Hippocampal formation (tissue), 2 donors: ENCODE results near the gene HOGA1.
"Not testable (repeated sequence)": the region's sequence is repeated elsewhere in the genome, so short reads cannot be mapped to it uniquely, and the experiment has no call there.

ENCODE experiments used
- DNase-seq, 2 donors: peaks; one replicate each; lab custom pipeline; 2025; lab: John Stamatoyannopoulos, UW

HOGA1 gene

DNA sequence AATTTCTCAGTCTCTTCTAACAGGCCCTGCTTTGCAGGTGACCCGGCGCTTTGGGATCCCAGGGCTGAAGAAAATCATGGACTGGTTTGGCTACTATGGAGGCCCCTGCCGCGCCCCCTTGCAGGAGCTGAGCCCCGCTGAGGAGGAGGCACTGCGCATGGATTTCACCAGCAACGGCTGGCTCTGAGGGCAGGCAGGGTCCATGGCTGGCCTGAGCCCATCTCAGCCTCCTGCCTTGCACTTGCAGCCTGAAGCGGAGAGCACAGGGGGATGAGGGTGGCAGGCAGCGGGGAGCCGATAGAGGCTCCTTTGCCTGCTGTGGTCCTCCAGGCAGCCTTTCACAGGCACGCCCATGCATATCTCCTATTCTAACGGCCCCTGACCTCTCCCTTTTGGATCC, 27.3 kb downstream of the HOGA1 start:
- no peak for DNase-seq

DNA sequence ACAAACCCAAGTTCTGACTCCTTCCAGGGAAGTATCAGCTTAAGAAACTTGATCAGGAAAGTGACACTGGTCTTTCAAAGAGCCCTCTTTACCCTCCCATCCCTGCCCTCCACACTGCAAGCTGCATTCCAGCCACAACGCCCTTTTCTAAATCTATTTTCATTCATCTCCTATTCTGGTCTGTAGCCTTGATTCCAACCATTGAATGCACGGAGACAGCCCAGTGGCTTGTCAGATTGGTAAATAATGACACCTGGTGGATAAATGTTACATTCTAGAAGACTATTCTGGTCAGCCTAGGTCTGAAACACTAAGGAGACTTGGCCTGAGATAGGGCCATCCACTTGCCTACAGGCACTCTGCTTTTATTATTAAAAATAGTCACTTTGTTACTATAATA, 28.2 kb downstream of the HOGA1 start:
- peak in 1 of 2 donors; percentile 11 for DNase-seq

DNA sequence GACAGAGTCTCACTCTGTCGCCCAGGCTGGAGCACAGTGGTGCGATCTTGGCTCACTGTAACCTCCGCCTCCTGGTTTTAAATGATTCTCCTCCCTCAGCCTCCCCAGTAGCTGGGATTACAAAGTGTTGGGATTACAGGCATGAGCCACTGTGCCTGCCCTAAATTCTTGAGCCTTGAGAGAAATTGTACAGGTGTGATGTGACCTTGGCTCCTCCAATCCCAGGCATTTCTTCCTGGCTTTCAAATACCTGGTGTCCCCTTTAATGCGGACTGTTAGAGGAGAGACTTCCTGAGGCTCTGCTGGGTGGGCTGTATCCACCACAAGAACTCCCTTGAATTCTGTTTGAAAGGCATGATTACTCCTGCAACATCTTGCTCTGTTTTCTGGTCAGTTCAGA, 34.1 kb downstream of the HOGA1 start:
- no peak for DNase-seq

DNA sequence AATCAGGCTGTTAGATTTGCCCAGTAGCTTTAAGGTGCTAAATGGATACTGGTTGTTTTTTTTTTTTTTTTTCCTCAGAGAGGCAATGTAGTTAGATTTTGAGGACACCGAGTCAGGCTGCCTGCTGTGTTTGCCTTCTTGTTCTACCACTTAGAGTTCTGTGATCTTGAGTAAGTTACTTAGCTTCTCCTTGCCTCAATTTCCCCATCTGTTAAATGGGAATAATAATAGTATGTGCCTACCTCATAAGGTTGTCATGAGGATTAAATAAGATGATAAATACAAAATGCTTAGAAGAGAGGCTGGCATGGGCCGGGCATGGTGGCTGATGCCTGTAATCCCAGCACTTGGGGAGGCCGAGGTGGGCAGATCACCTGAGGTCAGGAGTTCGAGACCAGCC, 34.5 kb downstream of the HOGA1 start:
- DNase-seq = no peak

DNA sequence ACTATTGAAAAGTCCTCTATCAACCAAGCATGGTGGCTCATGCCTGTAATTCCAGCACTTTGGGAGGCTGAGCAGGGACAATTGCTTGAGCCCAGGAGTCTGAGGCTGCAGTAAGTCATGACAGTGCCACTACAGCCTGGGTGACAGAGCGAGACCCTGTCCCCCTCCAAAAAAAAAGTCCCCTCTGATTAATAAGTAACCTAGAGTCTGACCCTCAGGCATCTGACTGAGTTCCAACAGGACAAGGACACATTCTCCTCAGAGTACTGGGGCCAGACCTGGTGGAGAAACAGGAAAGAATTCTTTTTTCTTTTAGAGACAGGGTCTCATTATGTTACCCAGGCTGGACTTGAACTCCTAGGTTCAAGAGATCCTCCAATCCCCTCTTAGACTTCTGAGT, 39.1 kb downstream of the HOGA1 start:
- no peak for DNase-seq

DNA sequence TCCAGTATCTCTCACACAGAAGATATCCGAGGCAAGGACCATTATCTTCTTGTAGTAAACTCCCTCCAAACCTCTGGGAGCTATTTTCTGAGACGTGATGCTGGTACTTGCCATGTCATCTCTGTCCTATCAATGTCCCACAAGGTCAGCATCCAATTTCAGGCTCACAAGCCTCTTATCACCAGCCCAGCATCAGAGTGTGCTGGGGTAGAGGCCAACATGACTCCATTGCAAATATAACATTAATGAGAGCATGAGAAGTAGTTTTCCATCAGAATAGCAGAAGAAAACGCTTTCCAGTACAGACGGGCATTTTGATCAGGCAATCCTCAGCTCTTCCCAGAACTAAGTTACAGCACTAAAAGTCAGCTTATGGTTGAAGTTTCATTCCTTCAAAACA, 43.5 kb downstream of the HOGA1 start:
- no peak for DNase-seq

DNA sequence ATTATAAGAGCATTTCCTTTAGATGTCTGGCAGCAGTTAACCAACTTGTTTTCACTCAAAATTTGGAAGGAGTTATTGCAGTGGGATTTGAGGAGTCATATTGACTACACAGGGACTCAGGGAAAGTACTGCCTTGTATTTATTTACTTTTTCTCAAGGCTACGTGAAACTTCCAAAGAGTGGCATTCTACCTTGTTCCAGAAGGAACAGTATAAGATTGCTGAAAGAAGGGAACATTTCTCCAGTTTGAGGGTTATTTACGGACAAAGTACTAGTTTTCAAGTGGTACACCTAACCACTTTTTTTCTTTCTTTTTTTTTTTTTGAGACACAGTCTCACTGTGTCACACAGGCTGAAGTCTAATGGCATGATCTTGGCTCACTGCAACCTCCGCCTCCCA, 44.0 kb downstream of the HOGA1 start:
- DNase-seq = no peak

DNA sequence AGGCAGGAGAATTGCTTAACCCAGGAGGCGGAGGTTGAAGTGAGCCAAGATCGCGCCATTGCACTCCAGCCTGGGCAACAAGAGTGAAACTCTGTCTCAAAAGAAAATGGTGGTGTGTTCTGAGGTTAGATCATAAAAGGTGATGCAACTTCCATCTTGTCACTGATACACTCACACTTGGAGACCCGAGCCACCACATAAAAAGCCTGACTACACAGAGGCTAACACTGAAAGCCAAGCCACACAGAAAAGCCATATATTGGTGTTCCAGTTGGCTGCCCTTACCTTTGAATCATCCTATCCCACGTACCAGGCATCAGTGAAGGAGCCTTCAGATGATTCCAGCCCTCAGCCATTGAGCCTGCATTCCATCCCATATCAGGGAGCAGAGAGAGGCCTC, 45.1 kb downstream of the HOGA1 start:
- no peak for DNase-seq

DNA sequence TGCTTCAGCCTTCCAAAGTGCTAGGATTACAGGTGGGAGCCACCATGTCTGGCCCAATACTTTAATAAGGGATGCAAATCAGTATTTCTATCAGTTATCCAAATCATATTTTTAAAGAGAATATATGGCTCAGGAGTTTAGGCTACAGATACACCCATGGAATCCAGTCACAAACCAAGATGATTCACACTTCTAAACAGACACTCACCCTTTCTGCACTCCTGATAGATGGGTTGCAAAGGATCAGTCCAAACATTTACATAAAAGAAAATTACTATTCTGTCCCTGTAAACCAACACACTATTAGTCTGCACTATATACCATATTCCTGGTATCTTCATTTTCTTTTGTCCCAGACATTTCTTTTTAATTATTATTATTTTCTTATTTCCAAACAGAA, 46.9 kb downstream of the HOGA1 start:
- DNase-seq = no peak

DNA sequence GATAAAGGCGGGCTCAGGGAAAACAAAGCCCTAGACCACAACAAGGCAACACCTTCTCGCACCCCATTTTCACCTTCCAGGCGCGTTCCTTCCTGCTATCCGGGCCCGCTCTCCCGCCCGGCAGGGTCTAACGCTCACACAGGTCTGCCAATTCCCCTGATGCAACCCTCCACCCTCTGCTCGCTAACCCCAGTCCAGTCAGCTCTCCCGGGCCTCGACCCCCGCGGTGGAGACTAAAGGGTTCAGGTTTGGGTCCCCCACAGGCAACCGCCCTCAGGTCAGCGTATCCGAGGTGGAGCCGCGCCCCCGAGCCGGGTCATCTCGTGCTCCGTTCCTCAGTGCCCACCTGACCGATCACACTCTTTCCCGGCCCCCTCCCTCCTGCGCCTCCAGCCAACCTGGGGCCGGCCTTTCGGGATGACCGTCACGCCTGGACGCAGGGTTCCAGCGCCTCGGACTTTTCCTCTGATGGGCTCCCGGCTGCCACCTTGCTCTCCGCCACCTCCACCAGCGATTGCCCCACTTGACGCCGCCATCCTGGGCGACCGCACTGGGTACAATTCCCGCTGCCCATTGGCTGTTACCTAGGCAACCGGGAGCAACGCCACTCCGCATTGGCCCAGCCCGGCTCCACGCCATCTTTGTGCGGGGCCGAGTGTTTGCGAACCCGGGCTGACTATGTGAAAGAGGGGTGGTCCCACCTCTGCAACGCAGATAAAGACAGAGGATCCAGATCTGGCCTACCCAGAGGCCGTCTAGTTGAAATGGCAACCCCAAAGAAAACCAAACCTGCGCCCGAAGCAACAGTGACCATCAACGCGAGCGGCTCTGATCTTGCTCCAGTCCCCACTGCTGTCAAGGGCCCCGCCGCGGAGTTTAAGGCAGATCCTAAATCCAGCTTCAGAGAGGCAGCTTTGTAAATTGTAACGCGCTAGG, 49.0 kb downstream of the HOGA1 start, which contains the start of gene MORN4:
TSS of gene MORN4 (minus strand) at position 552 of the 936 bp plus-strand sequence. CDS start 13,847 bp downstream, outside the sequence.
- peak; percentile 89 to 93 for DNase-seq

DNA sequence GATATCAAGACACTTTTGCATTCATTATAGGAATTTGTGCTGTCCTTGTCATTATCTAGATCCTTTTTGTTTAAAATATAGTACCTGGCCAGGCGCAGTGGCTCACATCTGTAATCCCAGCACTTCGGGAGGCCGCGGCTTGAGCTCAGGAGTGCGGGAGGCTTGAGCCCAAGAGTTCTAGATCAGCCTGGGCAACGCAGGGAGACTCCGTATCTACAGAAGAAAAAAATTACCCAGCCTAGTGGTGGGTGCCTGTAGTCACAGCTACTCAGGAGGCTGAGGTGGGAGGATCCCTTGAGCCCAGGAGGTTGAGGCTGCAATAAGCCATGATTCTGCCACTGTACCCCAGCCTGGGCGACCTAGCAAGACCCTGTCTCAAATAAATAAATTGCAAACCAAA, 49.7 kb downstream of the HOGA1 start:
- no peak for DNase-seq

DNA sequence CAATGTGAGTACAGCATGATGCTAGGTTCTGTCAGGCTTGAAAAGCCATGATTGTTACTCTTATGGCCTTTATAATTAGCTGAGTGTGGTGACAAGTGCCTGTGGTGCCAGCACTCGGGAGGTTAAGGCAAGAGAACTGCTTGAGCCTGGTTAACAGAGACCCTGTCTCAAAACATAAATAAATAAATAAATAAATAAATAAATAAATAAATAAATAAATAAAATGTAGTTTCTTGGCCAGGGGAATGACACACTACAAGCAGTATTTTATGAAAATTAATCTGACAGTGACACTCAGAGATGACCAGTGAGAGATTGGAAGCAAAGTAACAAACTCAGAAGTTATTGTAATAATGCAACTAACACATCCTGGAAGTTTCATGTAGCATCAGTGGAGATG, 51.4 kb downstream of the HOGA1 start:
- no peak for DNase-seq

DNA sequence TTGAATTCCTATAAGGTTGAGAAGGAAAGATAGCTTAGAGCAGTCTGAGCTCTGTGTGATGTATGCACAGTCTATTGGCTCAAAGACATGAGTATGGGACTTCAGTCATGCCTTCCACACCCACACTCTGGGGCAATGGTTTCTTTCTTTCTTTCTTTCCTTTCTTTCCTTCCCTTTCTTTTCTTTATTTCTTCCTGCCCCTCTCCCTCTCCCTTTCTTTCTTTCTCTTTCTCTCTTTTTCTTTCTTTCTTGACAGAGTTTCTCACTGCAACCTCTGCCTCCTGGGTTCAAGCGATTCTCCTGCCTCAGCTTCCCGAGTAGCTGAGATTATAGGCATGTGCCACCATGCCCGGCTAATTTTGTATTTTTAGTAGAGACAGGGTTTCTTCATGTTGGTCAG, 54.9 kb downstream of the HOGA1 start:
- not testable (repeated sequence) for DNase-seq

DNA sequence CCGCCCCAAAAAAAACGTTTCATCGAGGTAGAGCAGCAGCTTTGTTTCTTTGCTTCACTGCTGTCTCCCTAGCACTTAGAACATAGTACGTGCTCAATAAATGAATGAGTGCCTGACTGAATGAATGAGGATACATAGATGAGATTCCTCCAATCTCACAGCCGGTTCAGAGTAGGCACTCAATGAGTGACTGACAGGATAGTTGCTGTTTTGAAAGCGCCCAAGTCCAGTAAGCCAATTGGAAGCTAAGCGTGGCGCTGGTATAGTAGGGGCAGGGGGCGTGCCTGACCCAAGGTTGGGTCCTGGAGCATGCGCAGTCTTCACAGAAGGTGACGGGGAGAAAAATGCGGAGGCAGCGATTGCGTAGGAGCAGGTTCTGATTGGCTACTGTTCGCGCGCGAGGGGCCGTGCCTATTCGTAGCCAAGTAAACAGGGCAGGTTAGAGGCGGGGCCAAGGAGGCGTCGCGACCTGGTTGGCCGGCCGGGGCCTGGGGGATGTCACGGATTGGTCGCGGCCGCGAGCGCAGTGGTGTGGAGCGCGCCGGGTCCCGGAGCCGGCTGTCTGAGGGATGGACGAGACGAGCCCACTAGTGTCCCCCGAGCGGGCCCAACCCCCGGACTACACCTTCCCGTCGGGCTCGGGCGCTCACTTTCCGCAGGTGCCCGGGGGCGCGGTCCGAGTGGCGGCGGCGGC, 56.1 kb downstream of the HOGA1 start, which contains the start of gene PI4K2A:
TSS of gene PI4K2A (plus strand) at position 498 of the 694 bp plus-strand sequence. CDS start at position 570, 72 bp downstream.
- DNase-seq = peak; percentile 96 to 98

DNA sequence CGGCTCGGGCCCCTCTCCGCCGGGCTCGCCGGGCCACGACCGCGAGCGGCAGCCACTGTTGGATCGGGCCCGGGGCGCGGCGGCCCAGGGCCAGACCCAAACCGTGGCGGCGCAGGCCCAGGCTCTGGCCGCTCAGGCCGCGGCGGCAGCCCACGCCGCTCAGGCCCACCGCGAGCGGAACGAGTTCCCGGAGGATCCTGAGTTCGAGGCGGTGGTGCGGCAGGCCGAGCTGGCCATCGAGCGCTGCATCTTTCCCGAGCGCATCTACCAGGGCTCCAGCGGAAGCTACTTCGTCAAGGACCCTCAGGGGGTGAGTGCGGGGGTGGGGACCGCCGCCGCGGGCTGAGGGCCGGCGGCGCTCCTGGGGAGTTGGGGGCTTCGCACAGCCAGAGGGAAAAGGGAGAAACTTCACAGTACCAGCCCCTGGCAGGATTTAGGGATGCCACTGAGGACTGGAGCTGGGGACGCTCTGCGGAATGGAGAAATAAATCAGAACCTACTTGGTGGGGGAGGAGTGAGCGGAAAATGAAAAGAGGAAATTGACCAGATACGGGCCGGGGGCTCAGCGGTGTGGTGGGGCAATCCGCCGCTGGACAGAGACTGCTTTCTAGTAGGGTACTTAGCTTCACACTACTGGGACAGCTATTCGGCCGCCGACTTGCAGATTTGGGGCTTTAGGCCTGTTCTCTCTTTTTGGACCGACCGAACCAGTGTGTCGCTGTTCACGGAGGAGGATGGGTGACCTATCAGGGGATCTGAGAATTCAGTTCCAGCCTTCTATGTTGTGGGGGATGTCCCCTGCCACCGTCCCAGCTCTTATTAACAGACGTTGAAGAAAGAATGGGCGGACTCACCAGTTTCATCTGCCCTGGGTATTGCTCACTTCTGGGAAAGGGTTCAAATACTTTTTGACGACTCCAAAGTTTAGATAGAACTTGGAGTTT, 57.0 kb downstream of the HOGA1 start:
- no peak for DNase-seq

DNA sequence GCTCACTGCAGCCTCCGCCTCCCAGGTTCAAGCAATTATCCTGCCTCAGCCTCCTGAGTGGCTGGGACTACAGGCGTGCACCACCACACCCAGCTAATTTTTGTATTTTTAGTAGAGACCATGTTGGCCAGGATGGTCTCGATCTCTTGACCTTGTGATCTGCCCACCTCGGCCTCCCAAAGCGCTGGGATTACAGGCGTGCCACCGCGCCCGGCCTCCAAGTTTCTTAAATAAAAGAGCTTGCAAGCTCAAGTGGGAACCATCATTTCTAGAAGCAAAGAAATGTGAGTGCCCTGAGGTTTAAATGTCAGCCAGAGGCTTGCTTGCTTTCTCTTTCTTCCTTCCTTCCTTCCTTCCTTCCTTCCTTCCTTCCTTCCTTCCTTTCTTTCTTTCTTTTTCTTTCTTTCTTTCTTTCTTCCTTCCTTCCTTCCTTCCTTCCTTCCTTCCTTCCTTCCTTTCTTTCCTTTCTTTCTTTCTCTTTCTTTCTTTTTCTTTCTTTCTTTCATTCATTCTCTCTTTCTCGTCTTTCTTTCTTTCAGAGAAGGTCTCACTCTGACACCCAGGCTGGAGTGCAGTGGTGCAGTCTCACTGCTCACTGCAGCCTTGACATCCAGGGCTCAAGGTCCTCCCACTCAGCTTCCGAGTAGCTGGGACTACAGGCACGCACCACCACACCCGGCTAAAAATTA, 58.4 kb downstream of the HOGA1 start:
- not testable (repeated sequence) for DNase-seq

DNA sequence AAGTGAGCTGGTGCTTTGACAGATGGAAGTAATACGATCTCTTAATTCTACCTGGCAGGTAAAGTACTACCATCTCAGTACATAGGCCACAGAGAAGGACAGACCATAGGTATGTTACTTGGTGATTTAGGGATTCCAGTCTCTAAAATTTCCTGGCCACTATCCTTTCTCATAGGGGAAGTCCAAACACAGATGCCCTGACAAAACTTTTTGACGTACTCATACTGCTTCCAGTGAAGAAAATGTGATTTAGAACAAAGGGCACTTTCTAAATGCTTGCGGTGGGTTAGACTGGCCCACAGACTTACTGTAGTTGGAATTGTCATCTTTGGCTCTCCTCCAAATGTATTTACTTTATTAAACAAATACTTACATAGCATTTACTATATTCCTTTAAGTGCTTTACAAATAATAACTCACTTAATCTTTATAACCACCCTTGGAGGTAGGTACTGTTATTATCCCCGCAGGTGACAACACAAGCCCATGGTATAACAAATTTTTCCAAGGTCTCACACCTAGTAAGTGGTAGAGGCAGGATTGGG, 59.3 kb downstream of the HOGA1 start:
- no peak for DNase-seq

DNA sequence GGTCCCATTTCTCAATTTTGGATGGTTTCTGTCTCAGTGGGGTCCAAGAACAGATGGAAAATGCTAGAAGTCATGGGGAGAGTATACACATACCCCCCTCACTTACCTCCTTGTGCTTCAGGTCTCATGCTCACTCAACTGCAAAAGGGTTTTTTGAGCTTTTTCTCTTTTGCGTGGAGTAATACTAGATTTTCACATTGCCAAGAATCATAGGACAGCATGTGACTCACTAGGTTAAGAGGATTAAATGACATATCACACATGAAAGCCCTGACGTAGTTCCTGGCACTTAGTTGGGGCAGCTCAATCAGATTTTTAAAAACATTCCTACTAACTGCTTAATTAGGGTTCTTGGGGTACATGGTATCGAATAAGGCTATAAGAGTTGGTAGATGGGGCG, 60.7 kb downstream of the HOGA1 start:
- no peak for DNase-seq

DNA sequence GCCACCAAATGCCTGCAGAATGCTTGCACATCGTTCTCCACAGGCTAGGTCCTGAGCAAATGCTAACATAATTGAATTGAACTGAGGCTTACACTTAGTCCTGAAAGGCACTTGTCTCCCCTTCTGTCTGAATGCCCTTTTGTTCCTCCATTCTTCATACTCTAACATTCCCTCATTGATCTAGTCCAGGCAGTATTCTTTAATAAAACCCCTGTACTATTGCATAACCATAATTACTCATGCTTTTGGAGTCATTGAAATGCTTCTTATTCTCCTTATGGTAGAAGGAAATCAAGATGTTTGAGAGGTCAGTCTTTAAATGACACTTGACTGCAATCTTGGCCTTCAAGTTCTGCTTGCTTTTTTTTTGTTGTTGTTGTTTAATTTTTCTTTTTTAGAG, 63.4 kb downstream of the HOGA1 start:
- DNase-seq = no peak

DNA sequence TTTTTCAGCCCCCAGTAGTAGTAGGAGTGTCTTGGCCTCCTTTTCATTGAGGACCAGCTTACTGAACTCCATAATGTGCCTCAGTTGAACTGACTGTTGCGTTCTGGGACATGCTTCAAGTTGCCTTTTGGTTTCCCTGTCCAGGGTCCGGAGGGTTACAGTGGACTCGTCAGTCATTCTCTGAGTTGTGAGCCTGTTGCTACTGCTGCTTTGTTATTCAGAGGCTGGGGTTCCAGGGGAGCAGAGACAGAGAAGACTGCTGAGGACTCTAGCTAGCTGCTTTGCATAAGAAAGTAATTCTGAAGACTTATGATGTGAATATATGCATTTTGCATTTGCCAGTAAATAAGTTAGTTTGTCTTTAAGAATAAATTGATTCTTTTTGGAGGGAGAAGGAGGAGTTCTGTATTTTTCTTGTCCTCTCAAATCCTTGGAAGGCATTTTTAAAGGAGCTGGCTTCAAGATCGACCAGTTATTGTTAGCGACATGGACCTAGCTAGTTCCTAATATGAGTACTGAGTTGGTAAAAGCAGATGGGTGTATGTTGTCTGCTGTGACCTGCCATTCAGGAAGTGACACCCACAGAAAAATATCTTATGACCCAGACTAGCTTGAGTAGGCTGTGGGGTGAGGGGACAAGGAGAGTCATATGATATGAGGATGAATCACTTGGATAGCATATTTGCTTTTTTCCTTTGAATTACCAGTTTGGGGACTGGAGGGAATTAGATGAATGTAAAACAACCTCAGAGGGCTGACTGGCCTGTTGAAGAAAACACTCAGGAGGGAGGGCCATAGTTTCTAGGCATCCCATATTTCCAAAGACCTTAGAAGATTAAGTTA, 64.6 kb downstream of the HOGA1 start:
- DNase-seq = no peak
